Suprapubic skin (tissue), 4 donors: Measurements from ENCODE around the gene RPSA.

Experiments used
- POLR2A ChIP-seq, 2 donors: fragments of 450-650 bp; IDR thresholded peaks; one replicate each; pipeline ENCODE4 v1.6.1; 2017; ENCODE audit warnings: antibody characterized with exemption in 2 of 2, mild to moderate bottlenecking in 2 of 2, moderate library complexity in 2 of 2
- POLR2AphosphoS5 ChIP-seq, 3 donors: sonication (generic); formaldehyde crosslinking; IDR thresholded peaks; one replicate each; pipeline ENCODE4 v1.6.1; 2017; ENCODE audit warnings: antibody characterized with exemption in 3 of 3
- TF ChIP-seq, protein P1 (sequence below), 2 donors: fragments of 200-600 bp in 1 of 2; fragments of 450-650 bp in 1 of 2; sonication (generic) in 1 of 2; IDR thresholded peaks; one replicate each; pipeline ENCODE4 v1.5.1; 2016 to 2019; ENCODE audit warnings: antibody characterized with exemption in 2 of 2, mild to moderate bottlenecking in 1 of 2, moderate library complexity in 1 of 2

DNA sequence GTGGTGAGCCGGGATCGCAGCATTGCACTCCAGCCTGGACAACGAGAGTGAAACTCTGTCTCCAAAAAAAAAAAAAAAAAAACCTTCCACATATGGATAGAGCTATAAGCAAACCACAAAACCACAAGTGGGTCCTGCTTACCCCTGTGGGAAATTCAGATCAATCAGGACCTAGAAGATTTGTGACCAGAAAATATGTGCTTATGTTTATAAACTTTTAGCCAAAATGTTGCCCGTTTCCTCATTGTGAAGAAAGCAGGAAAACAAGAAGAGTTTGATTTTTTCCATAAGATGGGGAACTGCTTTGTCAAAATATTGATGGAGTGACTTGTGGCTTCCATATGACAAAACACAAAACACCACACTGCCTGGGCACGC is 26.8 kb upstream of the RPSA start:
- TF ChIP-seq, protein P1, sequence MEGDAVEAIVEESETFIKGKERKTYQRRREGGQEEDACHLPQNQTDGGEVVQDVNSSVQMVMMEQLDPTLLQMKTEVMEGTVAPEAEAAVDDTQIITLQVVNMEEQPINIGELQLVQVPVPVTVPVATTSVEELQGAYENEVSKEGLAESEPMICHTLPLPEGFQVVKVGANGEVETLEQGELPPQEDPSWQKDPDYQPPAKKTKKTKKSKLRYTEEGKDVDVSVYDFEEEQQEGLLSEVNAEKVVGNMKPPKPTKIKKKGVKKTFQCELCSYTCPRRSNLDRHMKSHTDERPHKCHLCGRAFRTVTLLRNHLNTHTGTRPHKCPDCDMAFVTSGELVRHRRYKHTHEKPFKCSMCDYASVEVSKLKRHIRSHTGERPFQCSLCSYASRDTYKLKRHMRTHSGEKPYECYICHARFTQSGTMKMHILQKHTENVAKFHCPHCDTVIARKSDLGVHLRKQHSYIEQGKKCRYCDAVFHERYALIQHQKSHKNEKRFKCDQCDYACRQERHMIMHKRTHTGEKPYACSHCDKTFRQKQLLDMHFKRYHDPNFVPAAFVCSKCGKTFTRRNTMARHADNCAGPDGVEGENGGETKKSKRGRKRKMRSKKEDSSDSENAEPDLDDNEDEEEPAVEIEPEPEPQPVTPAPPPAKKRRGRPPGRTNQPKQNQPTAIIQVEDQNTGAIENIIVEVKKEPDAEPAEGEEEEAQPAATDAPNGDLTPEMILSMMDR (IDR thresholded peaks at IDR 0.05) = no peak
- no peak for TF ChIP-seq POLR2AphosphoS5 (IDR thresholded peaks at IDR 0.05)
- no peak for TF ChIP-seq POLR2A (IDR thresholded peaks at IDR 0.05)
